RWPE2 (cell line): ENCODE results near the gene ZNF775.

Source experiments
- ATAC-seq: fragments of 200-7000 bp; cut with Tn5 transposase; 3 replicates; pipeline ENCODE4 v1.9.1; 2021; ENCODE audit warnings: low read depth
- DNase-seq: peaks from one replicate; pipeline ENCODE4 v3.0.0-alpha.2; 2020; ENCODE audit warnings: low spot score
- H3K27ac ChIP-seq: fragments of 450-650 bp; 2 replicates; pipeline ENCODE4 v1.5.1; 2017; ENCODE audit warnings: mild to moderate bottlenecking; ENCODE audit not compliant: poor library complexity, severe bottlenecking
- H3K27me3 ChIP-seq: fragments of 250-450 bp; sonication (Bioruptor Pico); 2 replicates; pipeline ENCODE4 v1.5.1; 2021; ENCODE audit warnings: mild to moderate bottlenecking, moderate library complexity; ENCODE audit not compliant: insufficient read depth, poor library complexity, severe bottlenecking
- H3K36me3 ChIP-seq: fragments of 250-450 bp; sonication (Bioruptor Pico); 2 replicates; pipeline ENCODE4 v1.5.1; 2020; ENCODE audit warnings: low read depth, mild to moderate bottlenecking, moderate library complexity
- H3K4me1 ChIP-seq: fragments of 250-450 bp; sonication (Bioruptor Pico); 2 replicates; pipeline ENCODE4 v1.5.1; 2021; ENCODE audit warnings: mild to moderate bottlenecking, moderate library complexity; ENCODE audit not compliant: insufficient read depth, poor library complexity, severe bottlenecking
- H3K4me3 ChIP-seq: fragments of 250-450 bp; sonication (Bioruptor Pico); 2 replicates; pipeline ENCODE4 v1.5.1; 2021; ENCODE audit warnings: mild to moderate bottlenecking, moderate library complexity; ENCODE audit not compliant: severe bottlenecking
- H3K9me3 ChIP-seq: fragments of 250-450 bp; sonication (Bioruptor Pico); 2 replicates; pipeline ENCODE4 v1.5.1; 2021; ENCODE audit warnings: mild to moderate bottlenecking, moderate library complexity; ENCODE audit not compliant: severe bottlenecking
- CTCF ChIP-seq: fragments of 450-650 bp; IDR thresholded peaks from one replicate; pipeline ENCODE4 v1.5.1; 2017; ENCODE audit warnings: mild to moderate bottlenecking, moderate library complexity; ENCODE audit not compliant: poor library complexity, severe bottlenecking

The ZNF775 gene

GRCh38 chr7:150402671-150403321 is 23.7 kb downstream of the ZNF775 start:
- peaks cover 14% of the 10 kb centered on the region for H3K4me1 ChIP-seq

GRCh38 chr7:150403376-150404171 is 24.4 kb downstream of the ZNF775 start:
- H3K27me3 ChIP-seq, result no peaks in the 10 kb centered on the region
- ATAC-seq, result no peak
- TF ChIP-seq CTCF, result no peak
- H3K36me3 ChIP-seq, result no peaks in the 10 kb centered on the region
- H3K27ac ChIP-seq, result no peak overlapping the region
- no peak for DNase-seq
- H3K9me3 ChIP-seq, result no peaks in the 10 kb centered on the region
- H3K4me1 ChIP-seq, result peaks cover 14% of the 10 kb centered on the region
- no peak overlapping the region for H3K4me3 ChIP-seq

More at GRCh38 chr7:150402671-150403321, 23.7 kb downstream of the ZNF775 start:
- Histone ChIP-seq H3K36me3 (no peaks in the 10 kb centered on the region), H3K27me3 (no peaks in the 10 kb centered on the region), H3K4me3 (no peak overlapping the region), H3K9me3 (no peaks in the 10 kb centered on the region), H3K27ac (no peak overlapping the region)
- DNase-seq (no peak), ATAC-seq (no peak)
- TF ChIP-seq CTCF, result no peak

- H3K9me3 ChIP-seq, result no peaks in the 10 kb centered on the region
- H3K4me3 ChIP-seq, result peak overlapping the region; percentile 81
- H3K4me1 ChIP-seq, result peaks cover 14% of the 10 kb centered on the region
- DNase-seq, result no peak
- H3K36me3 ChIP-seq, result no peaks in the 10 kb centered on the region
- ATAC-seq, result no peak
- TF ChIP-seq CTCF, result no peak
- peak overlapping the region; percentile 28 for H3K27ac ChIP-seq
- no peaks in the 10 kb centered on the region for H3K27me3 ChIP-seq
Measured at GRCh38 chr7:150404172-150404804, 25.2 kb downstream of the ZNF775 start.

- Histone ChIP-seq H3K4me3 (peak overlapping the region; percentile 81), H3K27me3 (no peaks in the 10 kb centered on the region), H3K4me1 (peaks cover 8% of the 10 kb centered on the region), H3K27ac (peak overlapping the region; percentile 28), H3K36me3 (no peaks in the 10 kb centered on the region), H3K9me3 (no peaks in the 10 kb centered on the region)
- peak; percentile 59 for TF ChIP-seq CTCF
- DNase-seq, result no peak
- ATAC-seq, result peak; percentile 77
Measured at GRCh38 chr7:150404805-150405583, 25.9 kb downstream of the ZNF775 start.
